ENCODE measurements around the gene CDSN. TPM values are rescaled to one million over a fixed set of nuclear protein-coding genes. Genes with fewer than 3 reads are reported as not detected.

The CDSN gene
- total RNA-seq, 1 experiment from 2014 or later = not detected

DNA sequence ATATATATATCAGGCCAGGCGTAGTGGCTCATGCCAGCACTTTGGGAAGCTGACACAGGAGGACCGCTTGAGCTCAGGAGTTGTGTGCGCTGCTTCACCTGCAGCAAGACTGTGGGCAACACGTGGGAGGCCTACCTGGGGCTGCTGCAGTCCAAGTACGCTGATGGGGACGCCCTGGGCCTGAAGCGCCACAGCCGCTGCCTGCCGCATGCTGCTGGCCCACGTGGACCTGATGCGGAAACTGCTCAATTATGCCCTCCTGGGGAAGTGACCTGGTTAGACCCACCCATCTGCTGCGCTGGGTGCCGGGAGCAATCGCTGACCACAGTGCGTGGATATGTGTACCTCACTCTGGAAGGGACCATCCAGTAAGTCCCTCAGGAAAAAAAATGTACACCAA, 20.4 kb upstream of the CDSN start:
- Histone ChIP-seq H3K9ac (ENCODE audit: low read length) (no peak overlapping the region), H3K4me3 (ENCODE audit: low read length) (no peak overlapping the region)

GRCh38 chr6:31139599-31139998, 19.4 kb upstream of the CDSN start:
- no peak for DNase-seq
- no peaks in the 10 kb centered on the region for H3K36me3 ChIP-seq (ENCODE audit: insufficient read depth, low read length)
- H3K9me2 ChIP-seq (replicated peaks; ENCODE audit: insufficient read depth, low read length) = no peaks in the 10 kb centered on the region
- H4K20me1 ChIP-seq (ENCODE audit: insufficient read depth, low read depth, low read length) = no peaks in the 10 kb centered on the region
- no peak overlapping the region for H2AFZ ChIP-seq (ENCODE audit: low read length)
- H3K4me2 ChIP-seq (ENCODE audit: low read depth, low read length, poor library complexity, severe bottlenecking) = no peak overlapping the region
- no peaks in the 10 kb centered on the region for H3K9me3 ChIP-seq (ENCODE audit: low read length)
- H3K27ac ChIP-seq (ENCODE audit: low read length) = no peak overlapping the region
- no peak overlapping the region for H3K4me3 ChIP-seq (ENCODE audit: low read length)
- no peaks in the 10 kb centered on the region for H3K79me2 ChIP-seq (ENCODE audit: low read length)
- H3K4me1 ChIP-seq (ENCODE audit: low read length) = peaks cover 4% of the 10 kb centered on the region
- no peaks in the 10 kb centered on the region for H3K27me3 ChIP-seq (ENCODE audit: low read length)
- no peak overlapping the region for H3K9ac ChIP-seq (ENCODE audit: low read length)

More for the DNA sequence above, 20.4 kb upstream of the CDSN start:
- no peaks in the 10 kb centered on the region for H3K9me3 ChIP-seq (ENCODE audit: low read length)
- no peaks in the 10 kb centered on the region for H3K79me2 ChIP-seq (ENCODE audit: low read length)
- no peaks in the 10 kb centered on the region for H3K9me2 ChIP-seq (replicated peaks; ENCODE audit: insufficient read depth, low read length)
- no peaks in the 10 kb centered on the region for H4K20me1 ChIP-seq (ENCODE audit: insufficient read depth, low read depth, low read length)
- H3K4me2 ChIP-seq (ENCODE audit: low read depth, low read length, poor library complexity, severe bottlenecking) = no peak overlapping the region
- H3K36me3 ChIP-seq (ENCODE audit: insufficient read depth, low read length) = no peaks in the 10 kb centered on the region
- no peaks in the 10 kb centered on the region for H3K27me3 ChIP-seq (ENCODE audit: low read length)
- DNase-seq = no peak
- peaks cover 4% of the 10 kb centered on the region for H3K4me1 ChIP-seq (ENCODE audit: low read length)
- H3K27ac ChIP-seq (ENCODE audit: low read length) = no peak overlapping the region
- no peak overlapping the region for H2AFZ ChIP-seq (ENCODE audit: low read length)

DNA sequence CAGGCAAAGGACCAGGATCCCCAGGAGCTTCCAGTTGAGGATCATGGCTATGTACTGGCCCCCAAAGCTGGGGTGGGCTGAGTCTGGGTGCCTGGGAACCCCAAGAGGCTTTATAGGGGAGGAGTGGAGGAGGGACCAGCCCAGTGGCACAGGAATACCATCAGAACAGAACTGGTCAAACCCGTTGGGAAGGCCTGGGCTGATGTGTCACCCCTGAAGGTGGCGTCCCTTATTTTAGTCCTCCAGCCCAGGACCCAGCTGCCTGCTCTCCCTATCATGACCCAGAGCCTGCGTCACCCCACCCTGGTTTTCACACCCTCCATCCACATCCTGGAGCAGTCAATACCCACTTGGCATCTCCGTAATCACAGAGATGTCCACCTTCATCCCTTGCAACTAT, 18.7 kb upstream of the CDSN start, which contains the start of gene PSORS1C2:
PSORS1C2 (minus strand) TSS at position 85 of the 400 bp plus-strand sequence; CDS start at position 45, 40 bp downstream.
- no peaks in the 10 kb centered on the region for H3K36me3 ChIP-seq (ENCODE audit: insufficient read depth, low read length)
- no peaks in the 10 kb centered on the region for H3K27me3 ChIP-seq (ENCODE audit: low read length)
- no peaks in the 10 kb centered on the region for H3K79me2 ChIP-seq (ENCODE audit: low read length)
- peaks cover 4% of the 10 kb centered on the region for H3K4me1 ChIP-seq (ENCODE audit: low read length)
- no peaks in the 10 kb centered on the region for H3K9me3 ChIP-seq (ENCODE audit: low read length)
- no peak within 1 kb of the TSS for H3K4me3 ChIP-seq (ENCODE audit: low read length)
- no peaks in the 10 kb centered on the region for H4K20me1 ChIP-seq (ENCODE audit: insufficient read depth, low read depth, low read length)
- H3K4me2 ChIP-seq (ENCODE audit: low read depth, low read length, poor library complexity, severe bottlenecking) = peak within 1 kb of the TSS; percentile 37
- no peak within 1 kb of the TSS for H2AFZ ChIP-seq (ENCODE audit: low read length)
- no peaks in the 10 kb centered on the region for H3K9me2 ChIP-seq (replicated peaks; ENCODE audit: insufficient read depth, low read length)
- H3K9ac ChIP-seq (ENCODE audit: low read length) = no peak within 1 kb of the TSS
- H3K27ac ChIP-seq (ENCODE audit: low read length) = no peak within 1 kb of the TSS
- no peak for DNase-seq

- peaks cover 4% of the 10 kb centered on the region for H3K4me1 ChIP-seq (ENCODE audit: low read length)
- H2AFZ ChIP-seq (ENCODE audit: low read length) = no peak overlapping the region
- H4K20me1 ChIP-seq (ENCODE audit: insufficient read depth, low read depth, low read length) = no peaks in the 10 kb centered on the region
- H3K27me3 ChIP-seq (ENCODE audit: low read length) = no peaks in the 10 kb centered on the region
- H3K27ac ChIP-seq (ENCODE audit: low read length) = no peak overlapping the region
- no peaks in the 10 kb centered on the region for H3K9me3 ChIP-seq (ENCODE audit: low read length)
- no peak overlapping the region for H3K4me3 ChIP-seq (ENCODE audit: low read length)
- no peaks in the 10 kb centered on the region for H3K9me2 ChIP-seq (replicated peaks; ENCODE audit: insufficient read depth, low read length)
- H3K9ac ChIP-seq (ENCODE audit: low read length) = no peak overlapping the region
- no peak for DNase-seq
- H3K4me2 ChIP-seq (ENCODE audit: low read depth, low read length, poor library complexity, severe bottlenecking) = no peak overlapping the region
- no peaks in the 10 kb centered on the region for H3K79me2 ChIP-seq (ENCODE audit: low read length)
- H3K36me3 ChIP-seq (ENCODE audit: insufficient read depth, low read length) = no peaks in the 10 kb centered on the region
Measured at GRCh38 chr6:31135710-31136109, 15.5 kb upstream of the CDSN start.

DNA sequence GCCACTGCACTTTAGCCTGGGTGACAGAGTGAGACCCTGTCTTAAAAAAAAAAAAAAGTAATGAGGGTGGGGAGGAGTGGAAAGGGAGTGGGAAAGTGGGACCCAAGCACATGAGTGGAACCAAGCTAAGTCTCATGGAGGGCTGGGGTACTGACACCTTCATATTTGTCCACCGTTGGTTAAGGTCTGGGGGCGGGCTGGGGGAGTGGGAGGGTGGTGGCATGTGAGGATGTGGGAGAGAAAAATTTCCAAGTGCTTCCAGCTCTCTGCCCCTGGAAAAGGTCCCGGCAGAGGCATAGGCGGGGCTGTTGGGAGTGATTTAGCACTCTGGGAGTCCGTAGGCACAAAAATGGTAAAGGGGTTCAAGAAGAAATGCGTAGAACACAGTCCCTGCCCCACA, 12.6 kb upstream of the CDSN start:
- no peaks in the 10 kb centered on the region for H3K36me3 ChIP-seq (ENCODE audit: insufficient read depth, low read length)
- no peaks in the 10 kb centered on the region for H4K20me1 ChIP-seq (ENCODE audit: insufficient read depth, low read depth, low read length)
- no peak overlapping the region for H2AFZ ChIP-seq (ENCODE audit: low read length)
- no peak overlapping the region for H3K9ac ChIP-seq (ENCODE audit: low read length)
- H3K9me2 ChIP-seq (replicated peaks; ENCODE audit: insufficient read depth, low read length) = no peaks in the 10 kb centered on the region
- no peaks in the 10 kb centered on the region for H3K79me2 ChIP-seq (ENCODE audit: low read length)
- H3K4me3 ChIP-seq (ENCODE audit: low read length) = no peak overlapping the region
- no peaks in the 10 kb centered on the region for H3K9me3 ChIP-seq (ENCODE audit: low read length)
- H3K4me1 ChIP-seq (ENCODE audit: low read length) = peaks cover 3% of the 10 kb centered on the region
- no peak overlapping the region for H3K4me2 ChIP-seq (ENCODE audit: low read depth, low read length, poor library complexity, severe bottlenecking)
- no peaks in the 10 kb centered on the region for H3K27me3 ChIP-seq (ENCODE audit: low read length)
- no peak overlapping the region for H3K27ac ChIP-seq (ENCODE audit: low read length)
- no peak for DNase-seq

- no peaks in the 10 kb centered on the region for H3K79me2 ChIP-seq (ENCODE audit: low read length)
- H3K9ac ChIP-seq (ENCODE audit: low read length) = no peak overlapping the region
- DNase-seq = no peak
- no peaks in the 10 kb centered on the region for H3K4me1 ChIP-seq (ENCODE audit: low read length)
- H3K36me3 ChIP-seq (ENCODE audit: insufficient read depth, low read length) = no peaks in the 10 kb centered on the region
- no peak overlapping the region for H2AFZ ChIP-seq (ENCODE audit: low read length)
- H3K27ac ChIP-seq (ENCODE audit: low read length) = no peak overlapping the region
- H3K9me3 ChIP-seq (ENCODE audit: low read length) = no peaks in the 10 kb centered on the region
- H3K9me2 ChIP-seq (replicated peaks; ENCODE audit: insufficient read depth, low read length) = no peaks in the 10 kb centered on the region
- no peak overlapping the region for H3K4me2 ChIP-seq (ENCODE audit: low read depth, low read length, poor library complexity, severe bottlenecking)
- H4K20me1 ChIP-seq (ENCODE audit: insufficient read depth, low read depth, low read length) = no peaks in the 10 kb centered on the region
- H3K4me3 ChIP-seq (ENCODE audit: low read length) = no peak overlapping the region
- no peaks in the 10 kb centered on the region for H3K27me3 ChIP-seq (ENCODE audit: low read length)
Measured at GRCh38 chr6:31131595-31131994, 11.3 kb upstream of the CDSN start.

DNA sequence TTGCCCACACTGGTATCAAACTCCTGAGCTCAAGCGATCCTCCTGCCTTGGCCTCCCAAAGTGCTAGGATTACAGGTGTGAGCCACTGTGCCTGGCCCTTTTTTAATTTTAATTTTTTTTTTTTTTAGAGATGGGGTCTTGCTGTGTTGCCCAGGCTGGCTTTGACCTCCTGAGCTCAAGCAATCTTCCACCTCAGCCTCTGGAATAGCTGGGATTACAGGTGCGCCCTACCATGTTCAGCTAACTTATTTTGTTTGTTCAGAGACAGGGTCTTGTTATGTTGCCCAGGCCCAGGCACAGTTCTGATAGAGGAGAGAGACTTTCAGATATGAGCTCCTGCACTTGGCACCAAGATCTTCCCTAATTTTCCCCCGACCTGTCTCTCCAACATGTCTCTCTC, 10.5 kb upstream of the CDSN start:
- no peak overlapping the region for H3K4me3 ChIP-seq (ENCODE audit: low read length)
- H3K4me2 ChIP-seq (ENCODE audit: low read depth, low read length, poor library complexity, severe bottlenecking) = no peak overlapping the region
- H3K27me3 ChIP-seq (ENCODE audit: low read length) = no peaks in the 10 kb centered on the region
- no peaks in the 10 kb centered on the region for H4K20me1 ChIP-seq (ENCODE audit: insufficient read depth, low read depth, low read length)
- H3K79me2 ChIP-seq (ENCODE audit: low read length) = no peaks in the 10 kb centered on the region
- no peaks in the 10 kb centered on the region for H3K36me3 ChIP-seq (ENCODE audit: insufficient read depth, low read length)
- no peak for DNase-seq
- H3K9me2 ChIP-seq (replicated peaks; ENCODE audit: insufficient read depth, low read length) = no peaks in the 10 kb centered on the region
- H3K9me3 ChIP-seq (ENCODE audit: low read length) = no peaks in the 10 kb centered on the region
- no peak overlapping the region for H3K9ac ChIP-seq (ENCODE audit: low read length)
- H2AFZ ChIP-seq (ENCODE audit: low read length) = no peak overlapping the region
- no peaks in the 10 kb centered on the region for H3K4me1 ChIP-seq (ENCODE audit: low read length)
- H3K27ac ChIP-seq (ENCODE audit: low read length) = no peak overlapping the region

DNA sequence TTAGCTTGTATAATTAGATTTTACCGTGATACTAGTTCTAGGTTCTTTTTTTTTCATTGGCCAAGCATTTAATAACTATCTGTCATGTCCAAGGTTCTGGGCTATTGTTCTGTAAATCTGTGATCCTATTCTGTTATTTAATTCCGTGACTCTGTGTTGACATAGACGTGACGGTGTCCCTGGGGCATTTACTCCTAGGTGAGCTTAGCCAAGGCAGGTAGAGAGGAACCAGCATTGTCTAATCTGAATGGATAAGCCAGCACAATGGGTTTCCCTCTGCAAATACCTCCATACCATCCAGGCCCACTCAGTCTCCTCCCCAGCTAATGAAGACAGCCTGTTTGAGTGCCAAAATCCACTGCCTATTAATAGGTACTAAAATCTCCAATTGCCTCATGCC, 8.9 kb upstream of the CDSN start:
- Histone ChIP-seq H2AFZ (ENCODE audit: low read length) (no peak overlapping the region), H3K4me2 (ENCODE audit: low read depth, low read length, poor library complexity, severe bottlenecking) (no peak overlapping the region), H3K79me2 (ENCODE audit: low read length) (no peaks in the 10 kb centered on the region), H4K20me1 (ENCODE audit: insufficient read depth, low read depth, low read length) (no peaks in the 10 kb centered on the region), H3K9ac (ENCODE audit: low read length) (no peak overlapping the region), H3K9me3 (ENCODE audit: low read length) (no peaks in the 10 kb centered on the region), H3K27ac (ENCODE audit: low read length) (no peak overlapping the region), H3K9me2 (replicated peaks; ENCODE audit: insufficient read depth, low read length) (no peaks in the 10 kb centered on the region), H3K4me3 (ENCODE audit: low read length) (no peak overlapping the region), H3K36me3 (ENCODE audit: insufficient read depth, low read length) (no peaks in the 10 kb centered on the region), H3K27me3 (ENCODE audit: low read length) (no peaks in the 10 kb centered on the region), H3K4me1 (ENCODE audit: low read length) (no peaks in the 10 kb centered on the region)
- no peak for DNase-seq
